HCEC 1CT (cell line): ENCODE data around the gene JUN.

ENCODE experiments used
- DNase-seq: peaks from one replicate; pipeline ENCODE4 v3.0.0-alpha.2; 2017

The JUN gene

GRCh38 chr1:58754073-58754613 lies 29.7 kb downstream of the JUN start:
- DNase-seq, result no peak

GRCh38 chr1:58753431-58753866 lies 30.4 kb downstream of the JUN start:
- no peak for DNase-seq

- DNase-seq, result peak; percentile 43
Observed at GRCh38 chr1:58749646-58750045, 34.2 kb downstream of the JUN start.

DNA sequence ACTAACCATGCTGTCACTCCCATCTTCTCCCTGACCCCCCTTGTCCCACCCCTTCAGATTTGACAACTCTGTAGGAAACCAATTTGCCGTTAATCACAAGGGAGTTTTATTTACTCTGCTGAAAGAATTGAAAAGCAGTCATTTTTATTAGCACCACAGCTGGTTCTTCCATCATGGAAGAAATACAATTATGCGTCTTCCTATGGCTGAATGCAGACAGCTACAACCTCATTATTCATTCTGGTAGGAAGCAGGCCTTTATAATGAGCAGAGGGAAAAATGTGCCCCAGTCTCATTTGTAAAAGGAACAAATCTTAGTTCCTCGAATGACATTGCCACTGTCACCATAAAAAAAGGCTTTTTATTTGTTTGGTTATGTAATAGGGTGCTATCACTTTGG lies 35.2 kb downstream of the JUN start:
- DNase-seq, result no peak

GRCh38 chr1:58746757-58747156 lies 37.1 kb downstream of the JUN start:
- peak; percentile 53 for DNase-seq

DNA sequence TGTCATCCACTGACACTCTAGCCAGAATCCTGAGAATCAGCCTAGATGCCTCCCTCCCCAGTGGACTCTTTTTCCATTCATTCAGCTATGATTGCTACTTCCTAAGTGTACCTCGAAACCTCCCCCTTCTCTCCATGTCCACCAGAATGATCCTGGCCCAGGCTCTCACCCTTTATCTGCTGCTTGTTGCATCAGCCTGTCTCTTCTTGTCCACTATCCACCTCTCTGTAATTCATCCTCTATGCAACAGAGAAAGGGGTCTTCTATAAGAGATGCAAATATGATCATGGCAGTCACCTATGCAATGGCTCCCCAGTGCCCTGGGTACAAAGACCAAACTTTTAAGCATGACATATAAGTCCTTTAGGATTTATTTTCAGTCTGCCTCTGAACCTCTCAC lies 37.7 kb downstream of the JUN start:
- DNase-seq, result no peak

DNA sequence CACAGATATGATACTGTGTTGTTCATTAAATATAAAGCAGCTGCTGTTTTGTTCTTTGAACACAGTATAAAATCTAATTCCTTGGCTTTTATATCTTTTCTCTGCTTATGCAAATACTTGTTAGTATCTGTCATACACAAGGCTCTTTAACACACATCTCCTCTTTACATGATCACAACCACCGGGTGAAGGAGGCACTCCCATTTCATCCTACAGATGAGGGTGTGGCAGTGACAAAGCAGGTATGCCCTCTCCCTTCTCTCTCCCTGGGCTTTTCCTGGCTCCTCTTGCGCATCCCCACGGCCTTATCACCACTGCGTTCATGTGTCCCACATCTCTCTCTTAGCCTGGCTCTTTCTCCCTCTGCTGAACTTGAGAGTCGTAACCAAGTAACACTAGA lies 38.2 kb downstream of the JUN start:
- no peak for DNase-seq

- no peak for DNase-seq
Observed at GRCh38 chr1:58745117-58745516, 38.7 kb downstream of the JUN start.

- DNase-seq, result no peak
Observed at GRCh38 chr1:58741678-58742553, 41.9 kb downstream of the JUN start.

DNA sequence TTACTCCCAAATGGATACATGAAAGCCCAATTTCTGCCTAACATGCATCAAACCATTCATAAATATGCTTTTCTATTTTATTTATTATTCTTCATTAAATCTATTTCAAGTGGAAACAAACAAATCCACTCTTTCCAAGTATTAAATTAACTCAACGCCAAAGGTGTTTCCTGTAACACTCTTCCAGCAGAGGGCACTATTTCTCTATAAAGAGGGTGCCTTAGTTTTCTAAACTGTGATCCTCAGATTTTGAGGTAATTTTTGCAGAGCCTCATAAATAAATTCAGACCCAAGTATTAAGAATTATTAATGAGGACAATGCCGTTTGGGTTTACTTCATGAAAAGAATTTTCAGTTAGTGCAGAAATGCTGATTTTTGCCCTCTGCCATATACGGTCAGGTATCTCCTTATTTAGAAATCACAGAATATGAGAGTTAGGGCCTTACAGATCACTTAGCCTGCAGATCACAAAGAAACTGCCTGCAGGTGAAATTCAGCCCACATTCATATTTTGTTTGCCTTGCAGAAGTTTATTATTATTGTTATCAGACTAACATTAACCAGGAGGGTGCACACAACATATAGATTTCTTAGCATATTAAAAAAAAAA lies 43.9 kb downstream of the JUN start:
- peak; percentile 56 for DNase-seq

GRCh38 chr1:58738876-58739275 lies 45.0 kb downstream of the JUN start:
- DNase-seq, result no peak

GRCh38 chr1:58735586-58735985 lies 48.3 kb downstream of the JUN start:
- no peak for DNase-seq

- no peak for DNase-seq
Observed at GRCh38 chr1:58734630-58735029, 49.2 kb downstream of the JUN start.

DNA sequence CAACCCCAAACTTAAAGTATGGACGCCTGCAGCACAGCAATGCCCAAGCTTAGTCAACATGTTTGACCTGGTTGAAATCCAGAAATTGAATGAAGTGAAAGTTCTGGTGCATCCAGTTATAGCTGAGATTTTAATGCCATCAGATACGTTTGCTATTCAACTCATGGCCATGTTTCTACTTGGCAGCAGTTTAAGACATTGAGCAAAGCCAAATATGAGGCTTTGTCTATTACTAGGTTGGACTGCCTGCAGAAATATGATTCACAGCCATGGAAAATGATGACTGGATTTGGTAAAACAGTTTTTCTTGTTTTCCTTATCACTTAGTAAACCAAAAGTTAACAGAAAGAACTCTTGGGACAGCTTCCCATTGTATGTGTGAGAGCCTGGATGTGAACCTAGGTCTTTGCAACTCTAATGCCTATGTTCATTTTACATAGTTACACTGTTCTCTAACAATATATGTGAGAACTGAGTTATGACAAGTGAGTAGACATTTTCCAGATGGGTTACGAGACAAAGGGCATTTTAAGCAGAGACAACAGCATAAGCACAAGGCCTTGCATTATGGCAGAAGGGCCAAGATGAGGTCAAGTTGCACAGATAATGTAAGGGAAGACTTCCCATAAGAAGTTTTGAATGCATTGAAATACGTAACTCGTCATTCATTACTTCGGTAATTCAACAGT lies 51.6 kb downstream of the JUN start:
- no peak for DNase-seq
